Parathyroid adenoma (tissue), 2 donors: ENCODE data around the gene TBC1D5.

Experiments used
- H2AFZ ChIP-seq: fragments of 300-600 bp; sonication (generic); one replicate; pipeline ENCODE4 v1.7.0; 2017; ENCODE audit warnings: antibody characterized with exemption, mild to moderate bottlenecking
- H3K27ac ChIP-seq: fragments of 300-600 bp; sonication (generic); one replicate; pipeline ENCODE4 v1.7.0; 2017
- H3K27me3 ChIP-seq: fragments of 300-600 bp; sonication (generic); one replicate; pipeline ENCODE4 v1.7.0; 2017; ENCODE audit warnings: low read length; ENCODE audit not compliant: control insufficient read depth, insufficient read depth
- H3K36me3 ChIP-seq: fragments of 300-600 bp; sonication (generic); one replicate; pipeline ENCODE4 v1.7.0; 2017; ENCODE audit warnings: low read length; ENCODE audit not compliant: control insufficient read depth, insufficient read depth
- H3K4me1 ChIP-seq: fragments of 300-600 bp; sonication (generic); one replicate; pipeline ENCODE4 v1.7.0; 2017; ENCODE audit warnings: control low read depth
- H3K4me2 ChIP-seq: fragments of 300-600 bp; sonication (generic); one replicate; pipeline ENCODE4 v1.7.0; 2017; ENCODE audit warnings: low read length
- H3K4me3 ChIP-seq: fragments of 300-600 bp; sonication (generic); one replicate; pipeline ENCODE4 v1.7.0; 2017; ENCODE audit warnings: low read depth, low read length
- H3K79me2 ChIP-seq: fragments of 300-600 bp; sonication (generic); one replicate; pipeline ENCODE4 v1.7.0; 2017; ENCODE audit warnings: control low read depth
- H3K9ac ChIP-seq: fragments of 300-600 bp; sonication (generic); one replicate; pipeline ENCODE4 v1.7.0; 2017; ENCODE audit warnings: mild to moderate bottlenecking
- H3K9me3 ChIP-seq: fragments of 300-600 bp; sonication (generic); one replicate; pipeline ENCODE4 v1.7.0; 2017; ENCODE audit warnings: low read length; ENCODE audit not compliant: control insufficient read depth
- CTCF ChIP-seq: fragments of 300-600 bp; sonication (generic); IDR thresholded peaks from one replicate; pipeline ENCODE4 v1.7.0; 2017; ENCODE audit warnings: antibody characterized with exemption, mild to moderate bottlenecking
- donor health status: primary hyperparathyroidism.

TBC1D5 gene

GRCh38 chr3:17158941-17159682 lies 583.3 kb downstream of the TBC1D5 start:
- no peaks in the 10 kb centered on the region for H3K79me2 ChIP-seq
- no peaks in the 10 kb centered on the region for H3K9me3 ChIP-seq
- no peak overlapping the region for H2AFZ ChIP-seq
- no peaks in the 10 kb centered on the region for H3K27me3 ChIP-seq
- no peak overlapping the region for H3K4me2 ChIP-seq
- no peak overlapping the region for H3K27ac ChIP-seq
- H3K4me1 ChIP-seq: no peaks in the 10 kb centered on the region
- H3K4me3 ChIP-seq: no peak overlapping the region
- H3K9ac ChIP-seq: no peak overlapping the region
- H3K36me3 ChIP-seq: no peaks in the 10 kb centered on the region
- no peak for TF ChIP-seq CTCF

GRCh38 chr3:17157713-17158112 lies 584.7 kb downstream of the TBC1D5 start:
- Histone ChIP-seq H3K27ac (no peak overlapping the region), H3K4me3 (no peak overlapping the region), H2AFZ (no peak overlapping the region), H3K27me3 (no peaks in the 10 kb centered on the region), H3K36me3 (no peaks in the 10 kb centered on the region), H3K4me1 (no peaks in the 10 kb centered on the region), H3K9me3 (no peaks in the 10 kb centered on the region), H3K4me2 (no peak overlapping the region), H3K9ac (no peak overlapping the region), H3K79me2 (no peaks in the 10 kb centered on the region)
- TF ChIP-seq CTCF: no peak

- H3K4me2 ChIP-seq: no peak overlapping the region
- H3K79me2 ChIP-seq: no peaks in the 10 kb centered on the region
- no peak overlapping the region for H3K27ac ChIP-seq
- no peaks in the 10 kb centered on the region for H3K9me3 ChIP-seq
- H3K9ac ChIP-seq: no peak overlapping the region
- TF ChIP-seq CTCF: no peak
- no peaks in the 10 kb centered on the region for H3K4me1 ChIP-seq
- no peak overlapping the region for H2AFZ ChIP-seq
- no peak overlapping the region for H3K4me3 ChIP-seq
- no peaks in the 10 kb centered on the region for H3K36me3 ChIP-seq
- no peaks in the 10 kb centered on the region for H3K27me3 ChIP-seq
These were observed 585.6 kb downstream of the TBC1D5 start for GRCh38 chr3:17156864-17157263.

GRCh38 chr3:17155951-17156350 lies 586.5 kb downstream of the TBC1D5 start:
- H3K27ac ChIP-seq: no peak overlapping the region
- no peaks in the 10 kb centered on the region for H3K36me3 ChIP-seq
- H3K4me3 ChIP-seq: no peak overlapping the region
- no peaks in the 10 kb centered on the region for H3K79me2 ChIP-seq
- no peaks in the 10 kb centered on the region for H3K9me3 ChIP-seq
- no peaks in the 10 kb centered on the region for H3K27me3 ChIP-seq
- no peak overlapping the region for H2AFZ ChIP-seq
- TF ChIP-seq CTCF: no peak
- no peak overlapping the region for H3K4me2 ChIP-seq
- no peaks in the 10 kb centered on the region for H3K4me1 ChIP-seq
- H3K9ac ChIP-seq: no peak overlapping the region

GRCh38 chr3:17154941-17155340 lies 587.5 kb downstream of the TBC1D5 start:
- no peaks in the 10 kb centered on the region for H3K36me3 ChIP-seq
- H3K9me3 ChIP-seq: no peaks in the 10 kb centered on the region
- H3K4me2 ChIP-seq: no peak overlapping the region

More at GRCh38 chr3:17154941-17155340, 587.5 kb downstream of the TBC1D5 start:
- Histone ChIP-seq H3K4me3 (no peak overlapping the region), H3K27ac (no peak overlapping the region), H3K27me3 (no peaks in the 10 kb centered on the region), H3K4me1 (no peaks in the 10 kb centered on the region), H2AFZ (no peak overlapping the region), H3K9ac (no peak overlapping the region), H3K79me2 (no peaks in the 10 kb centered on the region)
- no peak for TF ChIP-seq CTCF
